Thyroid gland (tissue), 4 donors: ENCODE measurements around the gene PTPRN2.

ENCODE experiments used
- CTCF ChIP-seq, 6 experiments: fragments of 200-600 bp in 3 of 6; fragments of 450-650 bp in 3 of 6; sonication (generic) in 3 of 6; IDR thresholded peaks; one replicate each; pipeline ENCODE4 v1.5.1; 2016 to 2019; ENCODE audit warnings: antibody characterized with exemption in 6 of 6, mild to moderate bottlenecking in 2 of 6, inconsistent platforms in 1 of 6, moderate library complexity in 1 of 6
- POLR2A ChIP-seq, 2 donors: fragments of 450-650 bp; IDR thresholded peaks; one replicate each; pipeline ENCODE4 v1.6.1; 2017; ENCODE audit warnings: antibody characterized with exemption in 2 of 2, mild to moderate bottlenecking in 2 of 2, moderate library complexity in 1 of 2

- no peak for TF ChIP-seq CTCF (IDR thresholded peaks at IDR 0.05)
- no peak for TF ChIP-seq POLR2A (IDR thresholded peaks at IDR 0.05)
These were observed 669.1 kb downstream of the PTPRN2 start for GRCh38 chr7:157918326-157919080.
